GM19467 (cell line): Measurements from ENCODE around the gene EML1.

Experiments
- ATAC-seq: cut with Tn5 transposase; IDR thresholded peaks from one replicate; pipeline ENCODE4 v1.9.1; 2021; ENCODE audit warnings: mild to moderate bottlenecking, moderate library complexity; ENCODE audit not compliant: unreplicated experiment

The EML1 gene

GRCh38 chr14:99821519-99822508, 28.6 kb downstream of the EML1 start:
- no peak for ATAC-seq

DNA sequence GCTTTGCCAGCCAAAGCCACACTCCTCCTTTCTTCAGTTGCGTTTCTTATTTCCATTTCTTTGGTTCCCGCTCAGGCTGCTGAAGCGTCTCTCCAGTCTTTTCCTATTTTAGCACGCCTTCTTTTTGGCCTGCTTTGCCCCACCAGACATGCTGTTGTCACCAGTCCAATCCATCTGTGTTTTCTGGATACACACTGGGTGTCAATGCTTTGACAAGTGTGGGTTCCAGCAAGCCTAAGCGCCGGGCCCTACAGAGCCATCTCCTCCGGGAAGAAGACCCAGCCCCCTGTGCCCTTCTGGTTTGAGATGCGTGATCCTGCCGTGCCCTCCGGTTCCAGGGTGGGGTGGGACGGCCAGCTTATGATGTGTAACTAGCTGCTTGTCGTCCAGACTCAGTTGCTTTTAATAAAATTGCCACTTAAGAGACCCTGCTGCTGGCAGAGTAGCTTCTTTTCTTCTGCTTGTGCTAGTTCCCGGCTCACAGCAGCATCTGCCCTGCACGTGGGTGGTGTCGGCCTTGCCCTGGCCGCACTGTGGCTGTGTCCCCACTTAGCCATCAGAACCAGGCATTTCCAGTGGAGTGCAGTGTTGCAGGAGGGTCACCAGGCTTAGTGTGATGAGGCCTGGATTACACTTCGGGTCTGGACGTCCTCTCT, 29.7 kb downstream of the EML1 start:
- ATAC-seq, result no peak

GRCh38 chr14:99824776-99825175, 31.6 kb downstream of the EML1 start:
- no peak for ATAC-seq

GRCh38 chr14:99829450-99829849, 36.2 kb downstream of the EML1 start:
- no peak for ATAC-seq

GRCh38 chr14:99831303-99831702, 38.1 kb downstream of the EML1 start:
- ATAC-seq, result no peak

- ATAC-seq, result no peak
Observed at GRCh38 chr14:99831903-99832685, 38.9 kb downstream of the EML1 start.

- no peak for ATAC-seq
Observed at GRCh38 chr14:99837822-99838221, 44.6 kb downstream of the EML1 start.

DNA sequence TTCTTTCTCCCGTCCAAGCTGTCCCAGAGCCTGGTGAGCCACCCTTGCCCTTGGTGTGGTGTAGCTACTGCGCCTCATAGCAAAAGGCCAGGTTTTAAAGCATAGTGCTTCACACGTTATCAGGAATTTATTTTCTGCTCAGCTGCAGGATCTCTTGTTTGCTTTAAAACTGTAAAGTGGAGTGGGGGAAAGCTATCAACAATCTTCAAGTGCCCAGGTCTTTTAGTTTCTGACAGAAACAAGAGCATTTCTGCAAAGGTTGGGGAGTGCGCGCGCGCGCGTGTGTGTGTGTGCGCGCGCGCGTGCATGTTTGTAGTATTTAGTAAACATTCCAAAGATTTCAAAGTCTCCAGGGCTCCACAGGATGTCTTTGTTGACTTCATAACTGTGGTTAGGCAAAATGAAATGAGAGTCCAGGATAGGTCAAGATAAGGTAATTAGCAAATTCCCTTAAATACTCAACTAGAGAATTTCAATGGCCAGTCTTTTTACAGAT, 45.5 kb downstream of the EML1 start:
- no peak for ATAC-seq

DNA sequence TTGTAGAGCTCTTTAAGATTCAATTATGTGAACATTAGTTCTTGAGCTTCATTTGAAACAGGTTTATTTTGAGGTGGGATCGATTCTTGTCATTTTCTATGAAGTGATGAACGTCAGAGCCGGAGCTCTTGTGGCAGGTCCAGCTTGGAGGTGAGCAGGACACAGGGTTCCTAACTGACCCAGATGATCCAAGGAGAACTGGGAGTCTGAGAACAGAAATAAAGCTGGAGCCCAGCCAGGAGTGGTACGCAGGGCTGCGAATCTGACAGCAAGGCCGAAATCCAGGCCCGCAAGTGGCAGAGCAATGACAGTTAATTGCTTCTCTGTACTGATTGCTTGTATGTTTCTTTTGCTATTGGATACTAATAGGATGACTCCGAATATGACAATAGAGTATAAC, 46.5 kb downstream of the EML1 start:
- ATAC-seq, result no peak

DNA sequence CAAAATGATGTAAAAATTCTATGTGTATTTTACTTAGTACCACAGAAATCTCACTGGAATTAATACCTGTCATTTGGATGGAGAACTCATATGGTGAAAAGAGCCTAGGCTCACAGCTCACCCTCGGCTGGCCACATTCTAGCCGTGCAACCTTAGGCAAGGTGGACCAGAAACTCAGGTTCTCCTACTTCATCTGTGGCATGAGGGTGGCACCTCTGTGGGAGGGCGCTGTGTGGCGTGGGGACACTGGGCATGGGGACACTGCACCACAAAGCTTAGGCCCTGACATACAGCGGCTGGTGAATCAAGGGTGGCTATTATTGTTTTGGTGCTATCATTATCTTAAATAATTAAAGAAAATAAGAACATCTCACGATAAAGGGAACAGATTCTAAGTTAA, 47.1 kb downstream of the EML1 start:
- ATAC-seq, result no peak

- ATAC-seq, result no peak
Observed at GRCh38 chr14:99840774-99841305, 47.6 kb downstream of the EML1 start.

DNA sequence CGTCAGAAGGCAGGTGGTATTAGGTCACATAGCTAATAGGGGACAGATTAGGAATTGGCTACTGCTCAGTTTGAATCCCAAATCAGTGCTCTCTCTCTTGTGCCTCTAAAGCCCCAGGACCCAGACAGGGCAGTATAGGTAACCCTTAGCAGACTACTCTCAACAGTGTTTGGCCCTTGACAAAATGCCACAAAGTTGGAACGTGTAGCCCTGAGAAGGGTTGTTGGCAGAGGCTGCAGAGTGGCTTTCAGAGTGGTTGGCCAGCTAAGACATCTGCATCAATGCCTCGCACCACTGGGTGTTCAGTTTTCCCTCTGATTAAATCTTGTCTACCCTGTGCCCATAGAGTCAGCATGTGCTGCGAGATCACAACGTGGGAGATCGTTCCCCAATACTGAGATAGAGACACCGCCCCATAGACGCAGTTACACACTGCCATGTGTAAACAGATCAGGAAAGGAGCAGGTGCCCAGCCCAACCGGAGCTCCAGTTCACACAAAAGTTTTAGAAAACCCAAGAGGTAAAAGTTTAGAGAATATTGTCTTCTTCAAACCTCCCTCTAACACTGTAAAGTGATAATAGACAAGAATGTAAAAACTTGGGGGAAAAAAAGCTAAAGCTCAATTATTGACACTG, 48.3 kb downstream of the EML1 start:
- no peak for ATAC-seq

DNA sequence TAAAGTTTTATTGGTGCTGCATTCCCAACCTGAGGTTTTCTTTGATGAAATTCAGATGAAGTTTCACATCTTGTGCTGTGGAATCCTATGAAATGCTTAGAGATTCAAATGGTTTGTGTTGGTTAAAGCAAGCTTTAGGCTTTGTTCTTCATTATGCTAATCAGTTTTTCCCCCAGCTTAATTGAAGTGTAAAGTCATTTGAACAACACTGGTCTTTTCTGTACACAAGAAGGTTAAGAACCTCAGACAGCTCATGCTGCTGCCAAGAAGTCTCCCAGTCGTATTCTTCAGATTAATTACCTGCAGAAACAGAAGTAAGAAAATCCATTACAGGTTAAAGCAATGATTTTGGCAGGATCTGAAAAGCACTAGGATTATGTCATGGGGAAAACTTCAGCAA, 48.9 kb downstream of the EML1 start:
- ATAC-seq, result no peak

- ATAC-seq, result no peak
Observed at GRCh38 chr14:99846808-99847207, 53.6 kb downstream of the EML1 start.

DNA sequence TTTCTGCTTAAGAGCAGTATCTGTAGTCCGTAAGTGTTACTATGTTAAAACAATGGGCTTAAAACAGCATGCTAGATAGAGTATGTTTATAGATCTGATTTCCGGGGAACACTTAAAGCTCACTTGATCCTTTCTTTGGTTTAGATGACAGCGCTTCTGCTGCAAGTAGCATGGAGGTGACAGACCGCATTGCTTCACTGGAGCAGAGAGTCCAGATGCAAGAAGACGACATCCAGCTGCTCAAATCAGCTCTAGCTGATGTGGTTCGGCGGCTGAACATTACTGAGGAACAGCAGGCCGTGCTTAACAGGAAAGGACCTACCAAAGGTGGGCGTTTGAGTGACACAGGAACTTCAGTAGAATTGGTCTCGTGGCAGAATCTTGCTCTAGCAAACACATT, 57.5 kb downstream of the EML1 start:
- ATAC-seq, result no peak

DNA sequence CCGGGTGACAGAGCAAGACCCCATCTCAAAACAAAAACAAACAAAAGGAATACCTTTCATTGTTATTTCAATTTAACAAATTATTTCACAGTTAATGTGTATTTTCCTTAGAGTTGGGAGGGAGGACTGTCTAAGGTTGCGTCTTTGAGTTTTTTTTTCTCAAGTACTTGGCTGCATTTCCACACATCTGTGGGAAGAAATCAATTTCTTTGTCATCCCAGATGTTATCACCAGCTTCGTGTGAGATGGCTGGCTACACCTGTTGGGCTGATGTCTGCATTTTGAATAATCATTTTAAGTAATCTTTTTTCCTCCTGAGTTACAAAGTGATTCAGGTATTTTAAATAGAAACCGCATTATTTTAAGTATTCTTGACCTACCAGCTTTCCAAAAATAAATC, 59.4 kb downstream of the EML1 start:
- no peak for ATAC-seq

DNA sequence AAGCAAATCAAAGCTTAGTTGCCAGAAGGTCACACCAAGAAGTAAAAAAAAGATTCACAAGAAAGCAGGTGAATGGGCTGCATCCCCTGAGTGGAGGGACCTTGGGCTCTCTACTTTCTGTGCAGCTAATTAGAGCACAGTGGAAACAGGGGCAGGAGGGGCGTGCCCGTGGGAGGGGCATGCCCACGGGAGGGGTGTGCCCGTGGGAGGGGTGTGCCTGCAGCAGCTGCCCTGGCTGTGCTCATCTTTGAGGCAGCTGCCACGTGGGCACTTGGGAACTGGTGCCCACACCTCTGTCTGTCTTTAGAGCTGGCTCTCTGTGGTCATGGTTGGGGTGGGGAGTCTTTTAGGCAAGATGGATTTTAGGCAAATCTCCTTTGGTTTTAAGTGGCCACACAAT, 60.0 kb downstream of the EML1 start:
- no peak for ATAC-seq

- no peak for ATAC-seq
Observed at GRCh38 chr14:99854831-99855230, 61.6 kb downstream of the EML1 start.

- no peak for ATAC-seq
Observed at GRCh38 chr14:99855271-99855670, 62.1 kb downstream of the EML1 start.

DNA sequence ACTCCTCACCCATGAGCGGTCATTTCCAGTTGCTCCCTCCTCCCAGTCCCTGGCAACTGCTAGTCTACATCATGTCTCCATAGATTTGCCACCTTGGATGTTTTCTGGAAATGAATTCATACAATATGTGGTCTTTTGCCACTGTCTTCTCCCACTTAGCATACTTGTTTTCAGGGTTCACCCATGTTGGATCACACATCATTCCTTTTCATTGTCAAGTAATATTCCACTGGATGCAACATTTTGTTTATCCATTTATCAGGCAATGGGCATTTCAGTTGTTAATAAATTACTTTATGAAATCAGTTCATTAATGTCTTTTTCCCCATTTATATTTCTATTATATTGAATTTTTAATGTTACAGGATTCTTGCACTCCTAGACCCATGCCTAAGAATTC, 64.3 kb downstream of the EML1 start:
- ATAC-seq, result no peak

- no peak for ATAC-seq
Observed at GRCh38 chr14:99860219-99860618, 67.0 kb downstream of the EML1 start.
